Muscle of leg (tissue), 11 donors: ENCODE measurements around the gene LHFPL3. TPM values are rescaled to one million over a fixed set of nuclear protein-coding genes. Genes with fewer than 3 reads are reported as not detected.

ENCODE experiments used
- DNase-seq: peaks from one replicate; pipeline ENCODE4 v3.0.0; 2013
- H3K27ac ChIP-seq: one replicate; pipeline ENCODE4 v1.5.1; 2013; ENCODE audit warnings: mild to moderate bottlenecking, low read length, control low read depth
- H3K27me3 ChIP-seq: one replicate; pipeline ENCODE4 v1.6.1; 2013; ENCODE audit warnings: low read length; ENCODE audit not compliant: control insufficient read depth, insufficient read depth
- H3K36me3 ChIP-seq: one replicate; pipeline ENCODE4 v1.6.1; 2013; ENCODE audit warnings: low read length; ENCODE audit not compliant: control insufficient read depth, insufficient read depth
- H3K4me1 ChIP-seq: one replicate; pipeline ENCODE4 v1.6.1; 2013; ENCODE audit warnings: low read length; ENCODE audit not compliant: control insufficient read depth, insufficient read depth
- H3K4me3 ChIP-seq: one replicate; pipeline ENCODE4 v1.5.1; 2013; ENCODE audit warnings: low read length, control low read depth
- H3K9me3 ChIP-seq: replicated peaks from 2 replicates; pipeline ENCODE4 v1.6.1; 2013; ENCODE audit warnings: low read depth, low read length; ENCODE audit not compliant: control insufficient read depth
- WGBS: methylation state at CpG from one replicate; pipeline ENCODE4 v1.1.5; 2013; ENCODE audit warnings: missing lambda C conversion rate; ENCODE audit not compliant: insufficient coverage; 5-methylcytosine and 5-hydroxymethylcytosine counted together
- polyA plus RNA-seq, 8 donors: library from polyadenylated mRNA; unstranded; fragments of 120-200 nt; gene quantifications; one replicate each; pipeline versions ENCODE4 v1.2.1 to v1.2.3, GENCODE V29; 2013; ENCODE audit warnings: inconsistent platforms in 1 of 8, low replicate concordance in 1 of 8; ENCODE audit not compliant: insufficient read length in 8 of 8, insufficient read depth in 1 of 8
- total RNA-seq: library from RNA; stranded (reverse); fragments of 120-200 nt; gene quantifications from one replicate; pipeline ENCODE4 v1.2.4, GENCODE V29; 2013

Gene LHFPL3
- total and polyA plus RNA-seq, 9 donors = 0.06 to 0.47 (median 0.17) TPM; not detected in 6

- Histone ChIP-seq H3K27me3 (peaks cover 4% of the 10 kb centered on the region), H3K4me1 (no peaks in the 10 kb centered on the region), H3K27ac (no peak overlapping the region), H3K9me3 (no peaks in the 10 kb centered on the region), H3K36me3 (no peaks in the 10 kb centered on the region), H3K4me3 (no peak overlapping the region)
- peak; percentile 7 for DNase-seq
- WGBS = 55% methylated on average over 2 of the region's 5 CpGs
Observed at GRCh38 chr7:104861729-104862390, 533.5 kb downstream of the LHFPL3 start.

- peaks cover 4% of the 10 kb centered on the region for H3K27me3 ChIP-seq
- no CpG with 5 or more reads among the region's 7 CpGs for whole genome bisulfite sequencing
Observed at GRCh38 chr7:104862719-104863118, 534.3 kb downstream of the LHFPL3 start.

GRCh38 chr7:104873401-104873800, 545.0 kb downstream of the LHFPL3 start:
- DNase-seq = no peak
- Histone ChIP-seq H3K4me3 (no peak overlapping the region), H3K9me3 (no peaks in the 10 kb centered on the region), H3K27ac (no peak overlapping the region), H3K27me3 (no peaks in the 10 kb centered on the region), H3K4me1 (no peaks in the 10 kb centered on the region), H3K36me3 (no peaks in the 10 kb centered on the region)
- 42% methylated on average over 5 of the region's 10 CpGs for WGBS

More at GRCh38 chr7:104862719-104863118, 534.3 kb downstream of the LHFPL3 start:
- no peaks in the 10 kb centered on the region for H3K36me3 ChIP-seq
- no peaks in the 10 kb centered on the region for H3K4me1 ChIP-seq
- H3K27ac ChIP-seq = no peak overlapping the region
- no peak for DNase-seq
- no peak overlapping the region for H3K4me3 ChIP-seq
- H3K9me3 ChIP-seq = no peaks in the 10 kb centered on the region

- Histone ChIP-seq H3K27ac (no peak overlapping the region), H3K27me3 (no peaks in the 10 kb centered on the region), H3K36me3 (no peaks in the 10 kb centered on the region), H3K4me3 (no peak overlapping the region), H3K4me1 (peaks cover 3% of the 10 kb centered on the region), H3K9me3 (peaks cover 6% of the 10 kb centered on the region)
- 100% methylated on average over 1 of the region's 3 CpGs for WGBS
- DNase-seq = no peak
Observed at GRCh38 chr7:104878577-104878976, 550.2 kb downstream of the LHFPL3 start.

- peak overlapping the region; percentile 88 for H3K27ac ChIP-seq
- peak; percentile 46 for DNase-seq
- 18% methylated on average over 5 of the region's 6 CpGs for WGBS
- H3K4me3 ChIP-seq = no peak overlapping the region
- H3K27me3 ChIP-seq = no peaks in the 10 kb centered on the region
- H3K36me3 ChIP-seq = no peaks in the 10 kb centered on the region
- H3K4me1 ChIP-seq = peaks cover 14% of the 10 kb centered on the region
- H3K9me3 ChIP-seq = peaks cover 6% of the 10 kb centered on the region
Observed at GRCh38 chr7:104883248-104883717, 554.9 kb downstream of the LHFPL3 start.

- Histone ChIP-seq H3K4me3 (no peak overlapping the region), H3K27ac (peak overlapping the region; percentile 88)
- WGBS = 16% methylated on average over 3 of the region's 17 CpGs
Observed at GRCh38 chr7:104883718-104884452, 555.5 kb downstream of the LHFPL3 start.

GRCh38 chr7:104886651-104887050, 558.2 kb downstream of the LHFPL3 start:
- 100% methylated on average over 1 of the region's 4 CpGs for WGBS
- Histone ChIP-seq H3K27ac (no peak overlapping the region), H3K4me3 (no peak overlapping the region), H3K9me3 (no peaks in the 10 kb centered on the region), H3K36me3 (no peaks in the 10 kb centered on the region), H3K27me3 (no peaks in the 10 kb centered on the region), H3K4me1 (peaks cover 14% of the 10 kb centered on the region)
- DNase-seq = peak; percentile 20

More at GRCh38 chr7:104883718-104884452, 555.5 kb downstream of the LHFPL3 start:
- Histone ChIP-seq H3K36me3 (no peaks in the 10 kb centered on the region), H3K4me1 (peaks cover 14% of the 10 kb centered on the region), H3K27me3 (no peaks in the 10 kb centered on the region), H3K9me3 (peaks cover 6% of the 10 kb centered on the region)
- peak; percentile 89 for DNase-seq

- Histone ChIP-seq H3K4me3 (no peak overlapping the region), H3K36me3 (no peaks in the 10 kb centered on the region), H3K9me3 (no peaks in the 10 kb centered on the region), H3K27me3 (no peaks in the 10 kb centered on the region), H3K27ac (no peak overlapping the region), H3K4me1 (peaks cover 4% of the 10 kb centered on the region)
- 45% methylated on average over 5 of the region's 5 CpGs for WGBS
- DNase-seq = no peak
Observed at GRCh38 chr7:104890216-104890615, 561.8 kb downstream of the LHFPL3 start.

GRCh38 chr7:104891949-104892348, 563.5 kb downstream of the LHFPL3 start:
- Histone ChIP-seq H3K4me1 (no peaks in the 10 kb centered on the region), H3K36me3 (no peaks in the 10 kb centered on the region), H3K27ac (no peak overlapping the region), H3K4me3 (no peak overlapping the region), H3K27me3 (no peaks in the 10 kb centered on the region), H3K9me3 (no peaks in the 10 kb centered on the region)
- DNase-seq = no peak

GRCh38 chr7:104894314-104894713, 565.9 kb downstream of the LHFPL3 start:
- Histone ChIP-seq H3K9me3 (no peaks in the 10 kb centered on the region), H3K27me3 (no peaks in the 10 kb centered on the region), H3K27ac (no peak overlapping the region), H3K4me3 (no peak overlapping the region), H3K36me3 (no peaks in the 10 kb centered on the region), H3K4me1 (no peaks in the 10 kb centered on the region)
- no CpG with 5 or more reads among the region's 1 CpG for WGBS
- no peak for DNase-seq
